GM23338 (cell line): ENCODE data around the gene BUB1. TPM values are rescaled to one million over a fixed set of nuclear protein-coding genes. Genes with fewer than 3 reads are reported as not detected.
"Not testable (repeated sequence)": the region's sequence is repeated elsewhere in the genome, so short reads cannot be mapped to it uniquely, and the experiment has no call there.

ENCODE experiments used
- ATAC-seq: fragments of 200-7000 bp; cut with Tn5 transposase; 3 replicates; pipeline ENCODE4 v1.9.1; 2020
- DNase-seq: peaks from one replicate; pipeline ENCODE4 v3.0.0-alpha.2; 2015; ENCODE audit warnings: low spot score
- H2AFZ ChIP-seq: fragments of 200-600 bp; sonication (generic); 2 replicates; pipeline ENCODE4 v1.8.0; 2016; ENCODE audit warnings: antibody characterized with exemption, mild to moderate bottlenecking, moderate library complexity
- H3F3A ChIP-seq: fragments of 200-600 bp; sonication (generic); replicated peaks from 2 replicates; pipeline ENCODE4 v1.8.0; 2017; ENCODE audit warnings: antibody characterized with exemption, mixed run types, low read depth
- H3K27ac ChIP-seq: fragments of 200-600 bp; sonication (generic); 2 replicates; pipeline ENCODE4 v1.6.1; 2016; ENCODE audit warnings: low read depth
- H3K27me3 ChIP-seq: fragments of 200-600 bp; sonication (generic); 2 replicates; pipeline ENCODE4 v1.8.0; 2016; ENCODE audit warnings: mild to moderate bottlenecking, mixed run types, moderate library complexity; ENCODE audit not compliant: insufficient read depth
- H3K36me3 ChIP-seq: fragments of 200-600 bp; sonication (generic); 2 replicates; pipeline ENCODE4 v1.8.0; 2016; ENCODE audit warnings: mild to moderate bottlenecking; ENCODE audit not compliant: insufficient read depth
- H3K4me1 ChIP-seq: fragments of 200-600 bp; sonication (generic); 2 replicates; pipeline ENCODE4 v1.8.0; 2016; ENCODE audit warnings: mild to moderate bottlenecking, moderate library complexity; ENCODE audit not compliant: insufficient read depth
- H3K4me2 ChIP-seq: fragments of 200-600 bp; sonication (generic); 2 replicates; pipeline ENCODE4 v1.7.1; 2017; ENCODE audit warnings: mixed run types
- H3K4me3 ChIP-seq: fragments of 200-600 bp; sonication (generic); 2 replicates; pipeline ENCODE4 v1.6.1; 2016; ENCODE audit warnings: mixed run types
- H3K79me2 ChIP-seq: fragments of 200-600 bp; sonication (generic); replicated peaks from 2 replicates; pipeline ENCODE4 v1.8.0; 2017; ENCODE audit warnings: mild to moderate bottlenecking; ENCODE audit not compliant: insufficient read depth
- H3K9me2 ChIP-seq: fragments of 200-600 bp; sonication (generic); 2 replicates; pipeline ENCODE4 v1.8.0; 2017; ENCODE audit not compliant: insufficient read depth
- H4K20me1 ChIP-seq: fragments of 200-600 bp; sonication (generic); replicated peaks from 2 replicates; pipeline ENCODE4 v1.8.0; 2017; ENCODE audit warnings: mild to moderate bottlenecking; ENCODE audit not compliant: insufficient read depth
- H3K27ac Mint-ChIP-seq: 2 replicates; pipeline ENCODE4 v1.8.0; 2020; ENCODE audit warnings: inconsistent platforms, mild to moderate bottlenecking, moderate library complexity, mixed read lengths
- H3K27me3 Mint-ChIP-seq: 3 replicates; pipeline ENCODE4 v1.8.0; 2022; ENCODE audit warnings: low read depth, mild to moderate bottlenecking, moderate library complexity, mixed read lengths, inconsistent platforms; ENCODE audit not compliant: insufficient read depth, poor library complexity
- H3K36me3 Mint-ChIP-seq: 3 replicates; pipeline ENCODE4 v1.8.0; 2021; ENCODE audit warnings: low read depth, mild to moderate bottlenecking, inconsistent platforms, moderate library complexity, mixed read lengths
- H3K4me1 Mint-ChIP-seq: 3 replicates; pipeline ENCODE4 v1.8.0; 2020; ENCODE audit warnings: mild to moderate bottlenecking, inconsistent platforms, mixed read lengths
- H3K4me3 Mint-ChIP-seq: 3 replicates; pipeline ENCODE4 v1.8.0; 2021; ENCODE audit warnings: moderate library complexity, mild to moderate bottlenecking, inconsistent platforms, mixed read lengths
- H3K9me3 Mint-ChIP-seq: 3 replicates; pipeline ENCODE4 v1.8.0; 2020; ENCODE audit warnings: moderate library complexity, mild to moderate bottlenecking, inconsistent platforms, mixed read lengths
- CREB1 ChIP-seq: fragments of 250-450 bp; sonication (Bioruptor Pico); IDR thresholded peaks from 2 replicates; pipeline ENCODE4 v1.5.0; 2020; ENCODE audit warnings: low read depth, mild to moderate bottlenecking, moderate library complexity
- JUNB ChIP-seq: IDR thresholded peaks from one replicate; pipeline ENCODE4 v1.6.1; 2016; ENCODE audit warnings: antibody characterized with exemption; ENCODE audit not compliant: unreplicated experiment
- polyA plus RNA-seq: library from polyadenylated mRNA; unstranded; fragments of >200 nt; fragmentation: Nextera tagmentation; extraction: Ambion mirVana; gene quantifications from 2 replicates; pipeline ENCODE4 v1.2.1, GENCODE V29; 2016
- total RNA-seq: library from RNA; depleted of rRNA; stranded (reverse); fragments of >200 nt; shearing (Covaris generic); gene quantifications from 2 replicates; pipeline ENCODE4 v1.2.3, GENCODE V29; 2014
- TF ChIP-seq, protein P1 (sequence below): IDR thresholded peaks from 2 replicates; pipeline ENCODE4 v1.6.1; 2016; ENCODE audit warnings: antibody characterized with exemption

Gene BUB1
- total and polyA plus RNA-seq, 2 experiments from 2014 or later, result 59.4 to 184 TPM

DNA sequence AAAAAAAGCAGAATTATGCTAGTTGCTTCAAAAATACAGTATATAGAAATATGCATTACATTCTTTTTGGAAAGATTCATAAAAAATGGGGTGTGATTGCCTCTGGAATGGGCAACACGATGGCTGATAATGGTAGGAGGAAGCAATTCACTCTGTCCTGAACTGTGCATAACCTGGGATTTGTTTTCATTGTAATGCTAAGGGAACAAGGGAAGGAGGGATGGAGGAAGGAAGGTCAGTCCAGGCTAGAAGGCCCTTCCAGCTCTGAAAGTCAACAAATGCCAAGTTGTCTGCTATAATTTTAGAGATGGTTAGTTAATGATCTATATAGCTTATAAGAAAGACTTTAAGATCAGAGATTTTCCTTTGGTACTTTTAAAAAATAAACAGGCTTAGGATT, 40.8 kb downstream of the BUB1 start:
- peak; percentile 68 for ATAC-seq
- Histone ChIP-seq H3K79me2 (no peaks in the 10 kb centered on the region), H3K4me3 (no peak overlapping the region), H3K9me2 (no peaks in the 10 kb centered on the region), H3F3A (0 out of 2 replicates have a peak, but pooled peaks cover 8% of the 10 kb centered on the region), H3K4me1 (no peaks in the 10 kb centered on the region), H3K27ac (no peak overlapping the region), H2AFZ (no peak overlapping the region), H3K27me3 (no peaks in the 10 kb centered on the region), H3K4me2 (no peak overlapping the region), H4K20me1 (no peaks in the 10 kb centered on the region; the same call in 1 of the 2 replicates), H3K36me3 (peaks cover 53% of the 10 kb centered on the region)
- Mint-ChIP-seq H3K36me3 (peaks cover 73% of the 10 kb centered on the region), H3K27ac (no peak overlapping the region), H3K4me1 (peaks cover 15% of the 10 kb centered on the region), H3K27me3 (peaks cover 6% of the 10 kb centered on the region), H3K9me3 (no peaks in the 10 kb centered on the region), H3K4me3 (no peak overlapping the region; the same call in 2 of the 3 replicates)
- no peak for DNase-seq
- TF ChIP-seq, protein P1, sequence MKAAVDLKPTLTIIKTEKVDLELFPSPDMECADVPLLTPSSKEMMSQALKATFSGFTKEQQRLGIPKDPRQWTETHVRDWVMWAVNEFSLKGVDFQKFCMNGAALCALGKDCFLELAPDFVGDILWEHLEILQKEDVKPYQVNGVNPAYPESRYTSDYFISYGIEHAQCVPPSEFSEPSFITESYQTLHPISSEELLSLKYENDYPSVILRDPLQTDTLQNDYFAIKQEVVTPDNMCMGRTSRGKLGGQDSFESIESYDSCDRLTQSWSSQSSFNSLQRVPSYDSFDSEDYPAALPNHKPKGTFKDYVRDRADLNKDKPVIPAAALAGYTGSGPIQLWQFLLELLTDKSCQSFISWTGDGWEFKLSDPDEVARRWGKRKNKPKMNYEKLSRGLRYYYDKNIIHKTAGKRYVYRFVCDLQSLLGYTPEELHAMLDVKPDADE, result no peak
- no peak for TF ChIP-seq JUNB
- no peak for TF ChIP-seq CREB1 (CRISPR knock-in tag)

DNA sequence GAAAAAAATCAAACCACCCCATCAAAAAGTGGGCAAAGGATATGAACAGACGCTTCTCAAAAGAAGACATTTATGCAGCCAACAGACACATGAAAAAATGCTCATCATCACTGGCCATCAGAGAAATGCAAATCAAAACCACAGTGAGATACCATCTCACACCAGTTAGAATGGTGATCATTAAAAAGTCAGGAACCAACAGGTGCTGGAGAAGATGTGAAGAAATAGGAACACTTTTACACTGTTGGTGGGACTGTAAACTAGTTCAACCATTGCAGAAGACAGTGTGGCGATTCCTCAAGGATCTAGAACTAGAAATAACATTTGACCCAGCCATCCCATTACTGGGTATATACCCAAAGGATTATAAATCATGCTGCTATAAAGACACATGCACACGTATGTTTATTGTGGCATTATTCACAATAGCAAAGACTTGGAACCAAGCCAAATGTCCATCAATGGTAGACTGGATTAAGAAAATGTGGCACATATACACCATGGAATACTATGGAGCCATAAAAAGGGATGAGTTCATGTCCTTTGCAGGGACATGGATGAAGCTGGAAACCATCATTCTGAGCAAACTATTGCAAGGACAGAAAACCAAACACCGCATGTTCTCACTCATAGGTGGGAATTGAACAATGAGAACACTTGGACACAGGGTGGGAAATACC, 41.8 kb downstream of the BUB1 start:
- DNase-seq, H3K9me3 Mint-ChIP-seq, H3K4me3 ChIP-seq, H3K4me2 ChIP-seq, H2AFZ ChIP-seq, H4K20me1 ChIP-seq, H3K27ac Mint-ChIP-seq, H3K4me3 Mint-ChIP-seq, H3K9me2 ChIP-seq, H3K79me2 ChIP-seq, H3K27ac ChIP-seq, H3K4me1 ChIP-seq, H3K27me3 ChIP-seq, H3K27me3 Mint-ChIP-seq, H3F3A ChIP-seq, ATAC-seq: not testable (repeated sequence)
- H3K36me3 Mint-ChIP-seq, result peaks cover 65% of the 10 kb centered on the region
- H3K4me1 Mint-ChIP-seq, result peaks cover 15% of the 10 kb centered on the region
- H3K36me3 ChIP-seq, result peaks cover 43% of the 10 kb centered on the region

GRCh38 chr2:110627348-110627747, 50.5 kb downstream of the BUB1 start:
- not testable (repeated sequence) for H3K4me3 Mint-ChIP-seq, H4K20me1 ChIP-seq, H3K27ac Mint-ChIP-seq, H3K27me3 Mint-ChIP-seq, H3K36me3 ChIP-seq, H3K4me3 ChIP-seq, H3F3A ChIP-seq, H3K79me2 ChIP-seq, H3K36me3 Mint-ChIP-seq, H3K9me3 Mint-ChIP-seq, ATAC-seq, H3K27me3 ChIP-seq, H3K4me1 ChIP-seq, H2AFZ ChIP-seq, H3K4me1 Mint-ChIP-seq, H3K9me2 ChIP-seq, H3K4me2 ChIP-seq, DNase-seq, H3K27ac ChIP-seq

GRCh38 chr2:110619326-110619939, 58.4 kb downstream of the BUB1 start:
- H4K20me1 ChIP-seq, H3K4me1 ChIP-seq, H3K27ac Mint-ChIP-seq, H3F3A ChIP-seq, H2AFZ ChIP-seq, H3K4me2 ChIP-seq, DNase-seq, H3K27me3 Mint-ChIP-seq, H3K9me2 ChIP-seq, H3K4me3 Mint-ChIP-seq, H3K36me3 Mint-ChIP-seq, H3K36me3 ChIP-seq, H3K9me3 Mint-ChIP-seq, H3K79me2 ChIP-seq, H3K4me1 Mint-ChIP-seq, H3K27me3 ChIP-seq, H3K27ac ChIP-seq, H3K4me3 ChIP-seq: not testable (repeated sequence)
- peak; percentile 90 for ATAC-seq

- H3K79me2 ChIP-seq, H3K4me3 Mint-ChIP-seq, H3K36me3 Mint-ChIP-seq, H3K4me1 ChIP-seq, H3F3A ChIP-seq, H3K27me3 ChIP-seq, H3K36me3 ChIP-seq, H3K27me3 Mint-ChIP-seq, H3K27ac ChIP-seq, H3K27ac Mint-ChIP-seq, H3K9me2 ChIP-seq, H3K4me1 Mint-ChIP-seq, H4K20me1 ChIP-seq, DNase-seq, ATAC-seq, H3K4me2 ChIP-seq, H2AFZ ChIP-seq, H3K9me3 Mint-ChIP-seq, H3K4me3 ChIP-seq: not testable (repeated sequence)
Measured at GRCh38 chr2:110613927-110614326, 63.9 kb downstream of the BUB1 start.
